ENCODE results near the gene C22orf42. TPM values are rescaled to one million over a fixed set of nuclear protein-coding genes. Genes with fewer than 3 reads are reported as not detected.

Gene C22orf42
- total and polyA plus RNA-seq, 7 donors, result not detected

DNA sequence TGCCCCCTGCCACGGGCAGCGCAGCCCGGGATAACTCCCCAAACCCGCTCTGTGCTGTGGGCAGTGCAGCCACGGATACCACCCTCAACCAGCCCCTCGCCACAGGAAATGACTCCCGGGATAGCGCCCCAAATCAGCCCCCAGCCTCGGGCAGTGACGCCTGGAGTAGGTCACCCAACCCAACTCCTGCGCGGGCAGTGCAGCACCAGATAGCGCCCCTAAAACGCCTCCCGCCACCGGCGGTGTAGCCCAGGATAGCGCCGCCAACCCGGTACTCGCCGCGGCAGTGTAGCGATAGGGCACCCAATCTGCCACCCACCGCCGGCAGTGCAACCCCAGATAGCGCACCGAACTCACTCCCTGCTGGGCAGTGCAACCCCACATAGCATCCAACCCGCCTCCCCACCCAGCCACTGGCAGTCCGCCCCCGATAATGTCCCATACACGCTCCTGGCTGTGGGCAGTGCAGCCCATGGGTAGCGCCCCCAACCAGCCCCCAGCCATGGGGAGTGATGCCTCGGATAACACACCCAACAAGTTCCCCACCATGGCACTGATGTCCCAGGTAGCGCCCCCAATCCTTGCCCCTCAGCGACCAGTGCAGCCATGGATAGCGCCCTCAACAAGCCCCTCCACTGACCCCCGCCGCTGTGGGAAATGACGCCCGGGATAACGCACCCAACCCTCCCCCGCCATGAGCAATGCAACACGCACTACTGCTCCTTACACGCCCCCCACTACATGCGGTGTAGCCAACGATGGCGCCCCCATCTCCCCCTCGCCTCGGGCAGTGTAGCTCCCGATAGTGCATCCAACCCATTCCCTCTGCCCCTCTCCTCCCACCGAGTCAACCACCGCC is 44.3 kb upstream of the C22orf42 start:
- no peak overlapping the region for H3K27ac ChIP-seq
- intact Hi-C loops (cut with DNase I), result no loop called here
- H3K4me3 ChIP-seq, result peak overlapping the region in 1 of 4 donors; percentile 7
- TF ChIP-seq CTCF (IDR thresholded peaks at IDR 0.05), result no peak
- no peak for TF ChIP-seq POLR2A (IDR thresholded peaks at IDR 0.05)
- TF ChIP-seq POLR2AphosphoS5 (IDR thresholded peaks at IDR 0.05), result no peak
- TF ChIP-seq EP300 (IDR thresholded peaks at IDR 0.05), result no peak
- H3K27me3 ChIP-seq, result peaks cover 12 to 45% (median 14%) of the 10 kb centered on the region in 3 donors
- DNase-seq, result no peak
- WGBS, 2 donors, result 35 to 49% methylated on average over 53 of the region's 53 CpGs
- no peaks in the 10 kb centered on the region for H3K9me3 ChIP-seq
- peaks cover 0 to 16% (median 7%) of the 10 kb centered on the region in 4 donors for H3K4me1 ChIP-seq
- no peaks in the 10 kb centered on the region for H3K36me3 ChIP-seq

DNA sequence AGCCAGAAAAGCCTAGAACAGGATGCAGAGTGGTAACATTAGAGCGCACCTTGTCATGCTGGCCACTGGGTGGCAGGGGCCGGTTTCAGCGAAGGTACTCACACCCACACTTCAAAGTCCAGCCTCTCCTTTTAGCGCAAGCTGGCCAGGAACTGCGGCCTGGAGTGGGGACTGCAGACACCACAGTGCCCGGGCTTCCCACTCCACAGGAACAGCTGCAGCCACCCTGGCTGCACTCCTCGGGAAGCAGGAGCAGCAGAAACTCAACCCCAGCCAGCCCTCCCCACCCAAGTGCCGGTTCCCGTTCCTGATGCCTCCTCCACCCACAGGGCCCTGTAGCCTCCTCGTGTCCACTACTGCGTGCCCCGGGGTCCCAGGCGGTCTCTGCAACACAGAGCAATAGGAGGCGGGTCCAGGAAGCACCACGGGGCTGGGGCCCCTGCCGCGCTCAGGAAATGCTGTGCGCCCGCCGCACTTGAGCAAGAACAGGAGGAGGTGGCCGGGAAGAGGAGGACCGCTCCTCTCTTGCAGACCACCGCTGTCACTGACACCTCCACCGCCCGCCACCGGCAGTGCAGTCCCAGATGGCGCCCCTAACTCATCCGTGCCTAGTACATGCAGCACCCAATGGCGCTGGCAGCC is 43.6 kb upstream of the C22orf42 start:
- Histone ChIP-seq H3K27ac (no peak overlapping the region), H3K27me3 (peaks cover 12 to 50% (median 20%) of the 10 kb centered on the region in 3 donors), H3K9me3 (no peaks in the 10 kb centered on the region), H3K4me1 (peaks cover 0 to 16% (median 7%) of the 10 kb centered on the region in 4 donors), H3K4me3 (peak overlapping the region in 1 of 4 donors; percentile 7), H3K36me3 (no peaks in the 10 kb centered on the region)
- no peak for DNase-seq
- TF ChIP-seq CTCF (IDR thresholded peaks at IDR 0.05) (peak in 2 of 4 experiments; percentile 9 to 35), POLR2A (IDR thresholded peaks at IDR 0.05) (no peak)
- WGBS, 2 donors, result 12 to 18% methylated on average over 29 of the region's 29 CpGs
- intact Hi-C loops (cut with DNase I), result no loop called here

DNA sequence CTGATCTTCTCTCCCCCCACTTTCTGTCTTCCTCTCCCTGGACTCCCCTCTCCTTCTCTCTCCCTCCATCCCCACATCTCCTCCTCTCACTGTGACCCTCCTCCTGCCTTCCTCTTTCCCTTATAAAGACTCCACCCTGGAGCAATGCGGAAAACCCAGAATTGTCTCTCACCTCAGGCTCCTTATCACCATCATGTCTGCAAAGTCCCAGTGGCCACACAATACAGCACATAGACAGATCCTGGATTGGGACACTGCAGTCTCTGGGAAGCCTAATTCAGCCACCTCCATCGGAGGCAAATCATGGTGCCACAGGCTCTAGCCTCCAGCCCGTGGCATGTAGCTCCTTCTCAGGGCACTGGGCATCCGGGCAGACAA is 43.0 kb upstream of the C22orf42 start:
- H3K27ac ChIP-seq, result no peak overlapping the region
- intact Hi-C loops (cut with DNase I), result no loop called here
- H3K36me3 ChIP-seq, result no peaks in the 10 kb centered on the region
- no peak for DNase-seq
- no peaks in the 10 kb centered on the region for H3K9me3 ChIP-seq
- no peak overlapping the region for H3K4me3 ChIP-seq
- H3K4me1 ChIP-seq, result peaks cover 0 to 16% (median 7%) of the 10 kb centered on the region in 4 donors
- peaks cover 12 to 52% (median 22%) of the 10 kb centered on the region in 3 donors for H3K27me3 ChIP-seq
- TF ChIP-seq EP300 (IDR thresholded peaks at IDR 0.05) (no peak), POLR2AphosphoS5 (IDR thresholded peaks at IDR 0.05) (no peak), CTCF (IDR thresholded peaks at IDR 0.05) (no peak), POLR2A (IDR thresholded peaks at IDR 0.05) (no peak)
- 18 to 27% methylated on average over 4 of the region's 4 CpGs for WGBS, 2 donors

GRCh38 chr22:32200752-32201151 is 41.6 kb upstream of the C22orf42 start:
- H3K27me3 ChIP-seq, result peaks cover 12 to 48% (median 22%) of the 10 kb centered on the region in 3 donors
- DNase-seq, result no peak

More at GRCh38 chr22:32200752-32201151, 41.6 kb upstream of the C22orf42 start:
- no peak for TF ChIP-seq EP300 (IDR thresholded peaks at IDR 0.05)
- TF ChIP-seq CTCF (IDR thresholded peaks at IDR 0.05), result no peak
- TF ChIP-seq POLR2A (IDR thresholded peaks at IDR 0.05), result no peak
- no peak for TF ChIP-seq POLR2AphosphoS5 (IDR thresholded peaks at IDR 0.05)
- 51 to 81% methylated on average over 10 of the region's 10 CpGs for WGBS, 2 donors
- intact Hi-C loops (cut with DNase I), result no loop called here
- H3K36me3 ChIP-seq, result no peaks in the 10 kb centered on the region
- H3K27ac ChIP-seq, result no peak overlapping the region
- peaks cover 0 to 16% (median 7%) of the 10 kb centered on the region in 4 donors for H3K4me1 ChIP-seq
- H3K9me3 ChIP-seq, result no peaks in the 10 kb centered on the region
- H3K4me3 ChIP-seq, result no peak overlapping the region

Data from sigmoid colon (tissue), 7 donors.